H1 (cell line): ENCODE data around the gene SHANK2. TPM values are rescaled to one million over a fixed set of nuclear protein-coding genes. Genes with fewer than 3 reads are reported as not detected.

Experiments used
- CTCF ChIA-PET: fragments of 300-600 bp; sonication (Branson Sonifier 250); formaldehyde crosslinking; loops from one replicate; lab custom pipeline; 2021; ENCODE audit not compliant: partially characterized antibody; lab: Charles Lee
- POLR2A ChIA-PET: fragments of 300-600 bp; sonication (Branson Sonifier 250); formaldehyde crosslinking; loops from one replicate; lab custom pipeline; 2021; ENCODE audit warnings: inconsistent platforms; ENCODE audit not compliant: partially characterized antibody; lab: Charles Lee
- DNase-seq, 2 experiments: peaks; one replicate each; pipeline versions ENCODE4 v3.0.0 to v3.0.0-alpha.2; 2010 to 2022; ENCODE audit warnings: low spot score in 2 of 2, low read depth in 1 of 2, mixed read lengths in 1 of 2
- FAIRE-seq: peaks from 2 replicates; lab custom pipeline; 2011; peaks lifted over from hg19 to GRCh38; lab: Jason Lieb, UNC
- H2AFZ ChIP-seq: 2 replicates; pipeline ENCODE4 v1.8.1; 2012; ENCODE audit warnings: low read length, inconsistent platforms
- H2AK5ac ChIP-seq: 2 replicates; pipeline ENCODE4 v1.6.1; 2013; ENCODE audit warnings: low read depth, low read length
- H2BK120ac ChIP-seq: replicated peaks from 2 replicates; pipeline ENCODE3; 2013; ENCODE audit warnings: low read depth, low read length, inconsistent platforms
- H2BK12ac ChIP-seq: 2 replicates; pipeline ENCODE4 v1.6.1; 2013; ENCODE audit warnings: low read depth, low read length
- H2BK15ac ChIP-seq: 2 replicates; pipeline ENCODE4 v1.6.1; 2013; ENCODE audit warnings: low read length
- H2BK20ac ChIP-seq: 2 replicates; pipeline ENCODE4 v1.6.1; 2013; ENCODE audit warnings: low read length
- H2BK5ac ChIP-seq: 2 replicates; pipeline ENCODE4 v1.6.1; 2013; ENCODE audit warnings: low read depth, low read length
- H3K14ac ChIP-seq: 2 replicates; pipeline ENCODE4 v1.6.1; 2013; ENCODE audit warnings: inconsistent platforms; ENCODE audit not compliant: insufficient read length
- H3K18ac ChIP-seq: 2 replicates; pipeline ENCODE4 v1.6.1; 2013; ENCODE audit warnings: low read length; ENCODE audit errors: extremely low read depth
- H3K23ac ChIP-seq: 2 replicates; pipeline ENCODE4 v1.6.1; 2013; ENCODE audit warnings: inconsistent platforms; ENCODE audit not compliant: insufficient read length
- H3K23me2 ChIP-seq: 2 replicates; pipeline ENCODE4 v1.6.1; 2013; ENCODE audit warnings: low read depth, low read length
- H3K27ac ChIP-seq: 2 replicates; pipeline ENCODE4 v1.6.1; 2011; ENCODE audit warnings: low read depth, low read length, inconsistent platforms
- H3K27me3 ChIP-seq, 4 experiments: replicated peaks in 1 of 4; 1 replicate in 1 of 4; 2 replicates in 3 of 4; pipeline versions ENCODE4 v1.6.1 to v1.8.1; 2011 to 2013; ENCODE audit warnings: low read length in 3 of 4, mild to moderate bottlenecking in 3 of 4, inconsistent platforms in 2 of 4, mixed read lengths in 2 of 4, moderate library complexity in 1 of 4; ENCODE audit not compliant: control insufficient read depth in 3 of 4, insufficient read depth in 3 of 4; ENCODE audit errors: extremely low read depth in 1 of 4
- H3K36me3 ChIP-seq, 4 experiments: 2 replicates each; pipeline versions ENCODE4 v1.6.1 to v1.8.1; 2011 to 2013; ENCODE audit warnings: mild to moderate bottlenecking in 4 of 4, low read length in 3 of 4, moderate library complexity in 2 of 4, control low read depth in 1 of 4, inconsistent platforms in 1 of 4; ENCODE audit not compliant: insufficient read depth in 4 of 4, control insufficient read depth in 2 of 4
- H3K4ac ChIP-seq: replicated peaks from 2 replicates; pipeline ENCODE3; 2013; ENCODE audit warnings: low read length, low read depth, mixed read lengths, inconsistent platforms; ENCODE audit not compliant: insufficient read length
- H3K4me1 ChIP-seq, 4 experiments: replicated peaks in 1 of 4; 1 replicate in 1 of 4; 2 replicates in 3 of 4; pipeline versions ENCODE4 v1.6.1 to v1.8.1; 2011 to 2013; ENCODE audit warnings: low read length in 3 of 4, inconsistent platforms in 2 of 4, mixed read lengths in 1 of 4; ENCODE audit not compliant: insufficient read depth in 4 of 4, control insufficient read depth in 3 of 4
- H3K4me2 ChIP-seq, 2 experiments: 2 replicates each; pipeline versions ENCODE4 v1.6.1 to v1.8.1; 2011 to 2013; ENCODE audit warnings: low read depth in 2 of 2, low read length in 2 of 2, control low read depth in 1 of 2, inconsistent platforms in 1 of 2, mild to moderate bottlenecking in 1 of 2; ENCODE audit not compliant: insufficient read depth in 1 of 2
- H3K4me3 ChIP-seq, 4 experiments: fragments of 200-600, 300-600 bp in 1 of 4; sonication (generic), shearing (Covaris generic), sonication (Bioruptor Twin) in 1 of 4; 2 replicates each; pipeline versions ENCODE4 v1.5.1 to v1.8.1; 2011 to 2016; ENCODE audit warnings: low read length in 4 of 4, low read depth in 3 of 4, control low read depth in 2 of 4, inconsistent platforms in 2 of 4, mild to moderate bottlenecking in 2 of 4, mixed read lengths in 1 of 4, moderate library complexity in 1 of 4; ENCODE audit not compliant: insufficient read depth in 2 of 4; ENCODE audit errors: extremely low read depth in 1 of 4
- H3K56ac ChIP-seq: replicated peaks from 2 replicates; pipeline ENCODE3; 2013; ENCODE audit warnings: low read depth, mild to moderate bottlenecking, mixed read lengths, low read length, inconsistent platforms; ENCODE audit not compliant: insufficient read length
- H3K79me1 ChIP-seq: 2 replicates; pipeline ENCODE4 v1.6.1; 2013; ENCODE audit warnings: low read depth, low read length, control low read depth
- H3K79me2 ChIP-seq, 2 experiments: 2 replicates each; pipeline versions ENCODE4 v1.6.1 to v1.8.1; 2012 to 2013; ENCODE audit warnings: low read length in 2 of 2, mild to moderate bottlenecking in 2 of 2, inconsistent platforms in 1 of 2; ENCODE audit not compliant: insufficient read depth in 2 of 2, control insufficient read depth in 1 of 2
- H3K9ac ChIP-seq, 4 experiments: replicated peaks in 1 of 4; 1 replicate in 1 of 4; 2 replicates in 3 of 4; pipeline versions ENCODE4 v1.6.1 to v1.8.1; 2011 to 2013; ENCODE audit warnings: low read depth in 3 of 4, low read length in 3 of 4, control low read depth in 2 of 4, mild to moderate bottlenecking in 2 of 4, moderate library complexity in 2 of 4, inconsistent platforms in 1 of 4; ENCODE audit errors: extremely low read depth in 1 of 4
- H3K9me3 ChIP-seq, 2 experiments: 2 replicates each; pipeline versions ENCODE4 v1.6.1 to v1.8.1; 2012 to 2013; ENCODE audit warnings: mild to moderate bottlenecking in 2 of 2, moderate library complexity in 2 of 2, control low read depth in 1 of 2, inconsistent platforms in 1 of 2, low read depth in 1 of 2, low read length in 1 of 2, mixed read lengths in 1 of 2; ENCODE audit not compliant: insufficient read depth in 2 of 2
- H4K20me1 ChIP-seq, 2 experiments: replicated peaks in 1 of 2; 2 replicates each; pipeline versions ENCODE3 to v1.8.1; 2011 to 2013; ENCODE audit warnings: inconsistent platforms in 2 of 2, low read length in 2 of 2, mild to moderate bottlenecking in 1 of 2; ENCODE audit not compliant: insufficient read depth in 2 of 2, control insufficient read depth in 1 of 2
- H4K5ac ChIP-seq: 2 replicates; pipeline ENCODE4 v1.6.1; 2013; ENCODE audit warnings: low read length, low read depth, mixed read lengths, inconsistent platforms; ENCODE audit not compliant: insufficient read length
- H4K8ac ChIP-seq: 2 replicates; pipeline ENCODE4 v1.8.0; 2013; ENCODE audit warnings: mild to moderate bottlenecking, moderate library complexity, low read length, inconsistent platforms; ENCODE audit not compliant: insufficient read depth; ENCODE audit errors: extremely low read depth
- H4K91ac ChIP-seq: replicated peaks from 2 replicates; pipeline ENCODE3; 2013; ENCODE audit warnings: low read length, mixed read lengths, inconsistent platforms; ENCODE audit not compliant: insufficient read length
- KDM1A ChIP-seq: fragments of 200-600, 300-600 bp; sonication (generic); IDR thresholded peaks from 2 replicates; pipeline ENCODE4 v1.7.1; 2016; ENCODE audit warnings: mild to moderate bottlenecking, low read length, borderline replicate concordance
- POLR2A ChIP-seq, 2 experiments: IDR thresholded peaks; 1 replicate in 1 of 2; 2 replicates in 1 of 2; pipeline ENCODE4 v1.6.1; 2011; ENCODE audit warnings: low read depth in 2 of 2, low read length in 2 of 2, mild to moderate bottlenecking in 2 of 2; ENCODE audit errors: control extremely low read depth in 1 of 2
- WGBS, 2 experiments: shearing (Covaris generic) in 1 of 2; methylation state at CpG; one replicate each; pipeline versions ENCODE4 v1.1.6 to v1.1.7; 2013 to 2015; ENCODE audit warnings: low lambda C conversion rate in 2 of 2, mixed read lengths in 2 of 2, inconsistent platforms in 1 of 2, low coverage in 1 of 2, missing lambda C conversion rate in 1 of 2; ENCODE audit not compliant: insufficient replicate concordance in 2 of 2, insufficient coverage in 1 of 2, insufficient read length in 1 of 2; ENCODE audit errors: extremely low coverage in 1 of 2, missing lambda C conversion rate in 1 of 2; 5-methylcytosine and 5-hydroxymethylcytosine counted together
- polyA plus RNA-seq, 7 experiments: library from polyadenylated mRNA; depleted of rRNA in 3 of 7; stranded (reverse) in 5 of 7; unstranded in 2 of 7; fragments of >200 nt in 5 of 7; fragments of 200-250 nt in 2 of 7; gene quantifications; 1 replicate in 5 of 7; 2 replicates in 1 of 7; 4 replicates in 1 of 7; pipeline versions ENCODE4 v1.2.1 to v1.2.3, GENCODE V29; 2011 to 2013; ENCODE audit warnings: missing spikeins in 2 of 7, mixed read lengths in 2 of 7
- total RNA-seq: library from RNA; stranded (reverse); fragmentation: NEBNext Ultra II Directional; extraction: Animal tissue kit (Norgen Biotek cat#: 25700); gene quantifications from 2 replicates; pipeline ENCODE4 v1.2.1, GENCODE V29; 2021

Gene SHANK2
- total and polyA plus RNA-seq, 2 of the 8 experiments (the other 6 are each of a cell fraction or from before 2014, with no cell fraction given) = 10.1 to 54.2 TPM

DNA sequence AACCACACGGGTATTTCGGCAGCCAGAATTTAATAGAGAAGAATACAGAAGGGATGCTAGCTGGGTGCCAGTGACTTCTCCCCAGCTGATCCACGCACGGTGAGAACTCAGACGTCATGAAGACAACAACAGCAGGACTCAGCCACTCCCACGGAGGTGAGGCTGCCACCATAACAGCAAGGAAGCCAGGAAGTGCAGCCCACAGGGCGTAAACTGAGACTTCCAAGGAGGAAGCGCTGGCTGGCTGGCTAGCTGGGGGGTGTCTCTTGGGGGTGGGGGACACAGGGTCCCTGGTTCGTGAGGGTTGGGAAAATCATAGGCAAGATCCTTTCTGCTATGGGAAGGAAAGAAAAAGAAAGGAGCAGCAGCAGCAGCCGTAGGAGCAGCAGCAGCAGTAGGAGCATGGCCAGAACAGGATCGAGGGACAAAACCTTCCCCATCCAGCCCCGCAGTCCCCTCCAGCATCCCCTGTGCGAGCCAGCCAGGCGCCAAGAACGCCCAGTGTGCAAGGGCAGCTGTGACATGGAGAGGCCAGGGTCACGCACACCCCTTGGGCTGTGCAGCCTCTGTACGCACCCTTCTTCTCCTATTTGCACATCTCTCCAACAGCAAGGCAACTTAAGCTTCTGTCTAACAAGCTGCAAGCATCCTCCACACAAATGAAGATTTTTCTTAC lies 49.6 kb upstream of the SHANK2 start:
- H3K4me2 ChIP-seq = no peak overlapping the region
- DNase-seq = peak in 1 of 2 experiments; percentile 39
- H3K23me2 ChIP-seq = no peaks in the 10 kb centered on the region
- H2BK120ac ChIP-seq = no peak overlapping the region
- H2BK12ac ChIP-seq = no peak overlapping the region; the same call in 1 of the 2 replicates
- no peaks in the 10 kb centered on the region for H3K27me3 ChIP-seq
- H4K5ac ChIP-seq = no peak overlapping the region
- no peak overlapping the region for H2BK5ac ChIP-seq
- H3K4me3 ChIP-seq = no peak overlapping the region
- H4K8ac ChIP-seq = peak overlapping the region; percentile 35
- H2BK15ac ChIP-seq = no peak overlapping the region
- ChIA-PET CTCF (interaction anchor here (0.6 to 1.6 kb wide), 5 partner anchors 14 to 243 kb away, joined by 3 to 7 read pairs (median 3); no protein-coding TSS in a partner anchor), POLR2A (interaction anchor here (0.8 kb wide), 1 partner anchor 19 kb away, joined by 3 read pairs; no protein-coding TSS in a partner anchor)
- no peaks in the 10 kb centered on the region for H3K4me1 ChIP-seq
- no peaks in the 10 kb centered on the region; a peak in 1 of 4 replicates for H3K9me3 ChIP-seq
- H4K20me1 ChIP-seq = no peaks in the 10 kb centered on the region
- H3K14ac ChIP-seq = no peak overlapping the region
- H3K79me2 ChIP-seq = no peaks in the 10 kb centered on the region
- no peak overlapping the region for H3K23ac ChIP-seq
- no peak overlapping the region for H3K4ac ChIP-seq
- no peak overlapping the region for H3K9ac ChIP-seq
- no peak overlapping the region for H3K27ac ChIP-seq
- no peak overlapping the region for H2AK5ac ChIP-seq
- no peak overlapping the region for H3K56ac ChIP-seq
- H4K91ac ChIP-seq = peak overlapping the region; percentile 77
- no peak overlapping the region for H2BK20ac ChIP-seq
- H3K79me1 ChIP-seq = no peaks in the 10 kb centered on the region
- H3K36me3 ChIP-seq = no peaks in the 10 kb centered on the region
- 85% methylated on average over 16 of the region's 17 CpGs; no CpG with 5 or more reads in 1 of the 2 experiments for WGBS, 2 experiments
- H3K18ac ChIP-seq = no peak overlapping the region
- FAIRE-seq = no peak
- no peak overlapping the region for H2AFZ ChIP-seq
- TF ChIP-seq KDM1A = no peak
- TF ChIP-seq POLR2A (IDR thresholded peaks at IDR 0.05; ENCODE audit: control extremely low read depth in 1 of 2, low read depth in 2 of 2, low read length in 2 of 2) = no peak
